Lower leg skin (tissue), 3 donors: Measurements from ENCODE around the gene MIER3.

Source experiments
- POLR2A ChIP-seq, 2 donors: fragments of 450-650 bp; IDR thresholded peaks; one replicate each; pipeline ENCODE4 v1.6.1; 2016 to 2017; ENCODE audit warnings: antibody characterized with exemption in 2 of 2, mild to moderate bottlenecking in 1 of 2, moderate library complexity in 1 of 2
- TF ChIP-seq, protein P1 (sequence below), 3 donors: fragments of 450-650 bp; IDR thresholded peaks; one replicate each; pipeline ENCODE4 v1.5.1; 2016; ENCODE audit warnings: antibody characterized with exemption in 3 of 3, mild to moderate bottlenecking in 3 of 3, moderate library complexity in 2 of 3

DNA sequence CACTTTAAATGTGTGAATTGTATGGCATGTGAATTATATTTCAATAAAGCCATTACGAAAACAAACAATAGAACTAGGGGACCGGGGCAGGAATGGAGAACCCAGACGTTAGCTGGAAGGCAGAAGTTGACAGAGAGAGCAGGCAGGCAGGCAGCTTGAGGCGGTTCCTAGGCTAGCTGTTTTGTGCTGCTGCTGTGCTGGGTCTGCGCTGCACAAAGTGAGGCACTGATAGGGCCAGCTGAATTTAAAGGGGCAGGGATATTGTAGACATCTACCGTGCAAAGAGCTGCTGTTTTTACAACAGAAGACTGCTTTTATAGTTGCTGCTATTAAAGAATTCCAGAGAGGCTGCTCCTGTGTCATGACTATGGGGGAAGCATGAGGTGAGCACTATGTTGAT is 21.6 kb upstream of the MIER3 start:
- TF ChIP-seq POLR2A (IDR thresholded peaks at IDR 0.05): no peak
- TF ChIP-seq, protein P1, sequence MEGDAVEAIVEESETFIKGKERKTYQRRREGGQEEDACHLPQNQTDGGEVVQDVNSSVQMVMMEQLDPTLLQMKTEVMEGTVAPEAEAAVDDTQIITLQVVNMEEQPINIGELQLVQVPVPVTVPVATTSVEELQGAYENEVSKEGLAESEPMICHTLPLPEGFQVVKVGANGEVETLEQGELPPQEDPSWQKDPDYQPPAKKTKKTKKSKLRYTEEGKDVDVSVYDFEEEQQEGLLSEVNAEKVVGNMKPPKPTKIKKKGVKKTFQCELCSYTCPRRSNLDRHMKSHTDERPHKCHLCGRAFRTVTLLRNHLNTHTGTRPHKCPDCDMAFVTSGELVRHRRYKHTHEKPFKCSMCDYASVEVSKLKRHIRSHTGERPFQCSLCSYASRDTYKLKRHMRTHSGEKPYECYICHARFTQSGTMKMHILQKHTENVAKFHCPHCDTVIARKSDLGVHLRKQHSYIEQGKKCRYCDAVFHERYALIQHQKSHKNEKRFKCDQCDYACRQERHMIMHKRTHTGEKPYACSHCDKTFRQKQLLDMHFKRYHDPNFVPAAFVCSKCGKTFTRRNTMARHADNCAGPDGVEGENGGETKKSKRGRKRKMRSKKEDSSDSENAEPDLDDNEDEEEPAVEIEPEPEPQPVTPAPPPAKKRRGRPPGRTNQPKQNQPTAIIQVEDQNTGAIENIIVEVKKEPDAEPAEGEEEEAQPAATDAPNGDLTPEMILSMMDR (IDR thresholded peaks at IDR 0.05): no peak
